Muscle layer of duodenum (tissue), 2 donors: ENCODE data around the gene INO80E.

Experiments used
- H3K27ac ChIP-seq: one replicate; pipeline ENCODE4 v1.7.0; 2013; ENCODE audit warnings: mild to moderate bottlenecking, low read length
- H3K27me3 ChIP-seq: one replicate; pipeline ENCODE4 v1.7.0; 2013; ENCODE audit warnings: low read depth, mild to moderate bottlenecking, control low read depth, low read length
- H3K36me3 ChIP-seq, 2 donors: one replicate each; pipeline ENCODE4 v1.7.0; 2013; ENCODE audit warnings: low read length in 2 of 2, control low read depth in 1 of 2, mild to moderate bottlenecking in 1 of 2; ENCODE audit not compliant: insufficient read depth in 2 of 2, control insufficient read depth in 1 of 2
- H3K4me1 ChIP-seq, 2 donors: one replicate each; pipeline ENCODE4 v1.7.0; 2013; ENCODE audit warnings: low read length in 2 of 2, mild to moderate bottlenecking in 2 of 2, control low read depth in 1 of 2, moderate library complexity in 1 of 2; ENCODE audit not compliant: insufficient read depth in 2 of 2, control insufficient read depth in 1 of 2
- H3K4me3 ChIP-seq, 2 donors: one replicate each; pipeline ENCODE4 v1.7.0; 2013; ENCODE audit warnings: low read length in 2 of 2, low read depth in 1 of 2, mild to moderate bottlenecking in 1 of 2
- H3K9me3 ChIP-seq, 2 donors: one replicate each; pipeline ENCODE4 v1.7.0; 2013; ENCODE audit warnings: low read length in 2 of 2, control low read depth in 1 of 2, mild to moderate bottlenecking in 1 of 2; ENCODE audit not compliant: control insufficient read depth in 1 of 2
- donor health status: healthy.

The INO80E gene

DNA sequence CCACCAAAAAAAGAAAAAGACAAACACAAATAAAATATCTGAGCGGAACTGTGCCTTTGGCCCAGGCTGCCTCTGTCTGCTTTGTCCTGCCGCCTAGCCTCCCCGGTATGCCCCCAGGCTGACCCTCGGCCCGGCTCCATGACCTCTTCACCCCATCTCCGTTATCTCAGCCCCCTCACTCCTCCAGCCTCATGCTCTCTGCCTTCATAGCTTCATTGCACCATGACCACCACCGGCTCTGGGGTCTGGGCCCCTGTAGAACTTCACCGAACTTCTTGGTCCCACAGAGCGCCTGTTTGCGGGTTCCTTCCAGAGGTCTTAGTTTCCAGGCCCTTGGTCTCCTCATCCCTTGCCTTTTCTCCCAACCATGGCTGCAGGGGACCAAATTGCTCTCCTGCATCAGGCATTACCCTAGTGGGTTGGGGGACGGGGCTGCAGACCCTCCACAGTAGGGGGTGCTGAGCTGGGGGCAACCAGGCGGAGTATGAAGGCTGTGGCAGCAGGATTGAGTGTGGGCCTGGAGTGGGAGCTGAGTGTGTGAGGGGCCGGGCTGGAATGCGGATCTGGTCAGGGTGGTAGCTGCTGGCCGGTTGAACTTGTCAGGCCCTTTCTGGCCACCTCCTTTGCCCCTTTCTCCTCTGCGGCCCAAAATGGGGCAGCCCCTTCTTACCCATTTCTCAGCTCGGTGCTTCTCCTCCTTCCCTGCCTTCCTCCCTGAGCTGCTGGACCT lies 7.5 kb upstream of the INO80E start:
- Histone ChIP-seq H3K27ac (no peak overlapping the region), H3K4me3 (no peak overlapping the region), H3K27me3 (no peaks in the 10 kb centered on the region), H3K4me1 (no peaks in the 10 kb centered on the region), H3K9me3 (no peaks in the 10 kb centered on the region), H3K36me3 (peaks cover 60 to 94% of the 10 kb centered on the region in 2 donors)

DNA sequence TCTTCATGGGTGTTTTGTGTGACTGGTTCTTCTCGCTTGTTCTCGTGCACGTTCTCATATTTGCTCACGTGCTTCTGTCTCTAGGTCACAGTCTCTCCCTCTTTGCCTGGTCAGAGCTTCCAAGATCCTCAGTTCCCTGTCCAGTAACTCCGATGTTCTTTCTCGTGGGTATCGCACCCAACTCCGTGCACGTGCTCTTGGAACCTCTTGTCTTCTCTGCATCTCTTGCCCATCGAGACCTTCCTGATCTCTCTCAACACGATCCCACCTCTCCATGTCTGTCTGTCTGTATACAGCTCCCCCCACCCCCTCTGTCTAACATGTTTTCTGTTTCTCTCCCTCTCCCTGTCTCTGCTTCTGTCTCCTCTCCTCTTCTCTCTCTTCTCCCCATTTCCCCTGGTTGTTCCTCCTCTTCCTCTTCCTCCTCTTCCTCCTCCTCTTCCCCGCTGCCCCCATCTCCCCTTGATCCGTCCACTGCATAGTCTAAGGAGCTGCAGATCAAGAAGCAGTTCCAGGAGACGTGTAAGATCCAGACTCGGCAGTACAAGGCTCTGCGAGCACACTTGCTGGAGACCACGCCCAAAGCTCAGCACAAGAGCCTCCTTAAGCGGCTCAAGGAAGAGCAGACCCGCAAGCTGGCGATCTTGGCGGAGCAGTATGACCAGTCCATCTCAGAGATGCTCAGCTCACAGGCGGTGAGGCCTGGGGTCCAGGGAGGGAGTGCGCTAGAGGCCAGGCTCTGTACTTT lies 6.8 kb upstream of the INO80E start:
- H3K27me3 ChIP-seq, result no peaks in the 10 kb centered on the region
- no peaks in the 10 kb centered on the region for H3K9me3 ChIP-seq
- no peak overlapping the region for H3K4me3 ChIP-seq
- H3K4me1 ChIP-seq, result peaks cover 6% of the 10 kb centered on the region in 2 donors
- no peak overlapping the region for H3K27ac ChIP-seq
- peaks cover 52 to 93% of the 10 kb centered on the region in 2 donors for H3K36me3 ChIP-seq

DNA sequence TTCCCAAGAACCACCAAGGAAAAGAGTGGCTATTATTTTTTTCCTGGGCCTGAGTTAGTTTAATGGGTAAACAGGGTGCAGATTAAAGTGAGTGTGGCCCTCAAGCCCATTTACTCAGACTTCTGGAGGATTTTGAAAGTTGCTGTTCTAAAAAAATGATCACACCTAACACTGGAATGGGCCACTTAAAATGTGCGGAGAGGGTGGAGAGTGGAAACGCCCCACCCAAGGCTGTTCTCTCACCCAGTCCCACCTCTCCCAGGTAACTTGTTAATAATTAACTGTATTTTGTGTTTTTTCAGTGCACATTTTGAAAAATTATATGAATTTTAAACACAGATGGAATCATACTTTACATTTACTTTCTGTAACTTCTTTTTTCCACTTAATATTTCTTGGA lies 6.0 kb upstream of the INO80E start:
- H3K27ac ChIP-seq, result no peak overlapping the region
- H3K36me3 ChIP-seq, result peaks cover 45 to 85% of the 10 kb centered on the region in 2 donors
- H3K27me3 ChIP-seq, result no peaks in the 10 kb centered on the region
- no peaks in the 10 kb centered on the region for H3K9me3 ChIP-seq
- peaks cover 13% of the 10 kb centered on the region in 2 donors for H3K4me1 ChIP-seq
- H3K4me3 ChIP-seq, result no peak overlapping the region

DNA sequence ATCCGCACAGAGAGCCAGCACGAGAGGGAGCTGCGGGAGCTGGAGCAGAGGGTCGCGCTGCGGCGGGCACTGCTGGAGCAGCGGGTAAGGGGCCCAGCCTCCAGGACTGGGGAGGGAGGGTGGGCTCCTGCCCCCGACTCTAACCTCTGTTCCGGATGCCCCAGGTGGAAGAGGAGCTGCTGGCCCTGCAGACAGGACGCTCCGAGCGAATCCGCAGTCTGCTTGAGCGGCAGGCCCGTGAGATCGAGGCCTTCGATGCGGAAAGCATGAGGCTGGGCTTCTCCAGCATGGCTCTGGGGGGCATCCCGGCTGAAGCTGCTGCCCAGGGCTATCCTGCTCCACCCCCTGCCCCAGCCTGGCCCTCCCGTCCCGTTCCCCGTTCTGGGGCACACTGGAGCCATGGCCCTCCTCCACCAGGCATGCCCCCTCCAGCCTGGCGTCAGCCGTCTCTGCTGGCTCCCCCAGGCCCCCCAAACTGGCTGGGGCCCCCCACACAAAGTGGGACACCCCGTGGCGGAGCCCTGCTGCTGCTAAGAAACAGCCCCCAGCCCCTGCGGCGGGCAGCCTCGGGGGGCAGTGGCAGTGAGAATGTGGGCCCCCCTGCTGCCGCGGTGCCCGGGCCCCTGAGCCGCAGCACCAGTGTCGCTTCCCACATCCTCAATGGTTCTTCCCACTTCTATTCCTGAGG lies 5.0 kb upstream of the INO80E start:
- no peak overlapping the region for H3K27ac ChIP-seq
- H3K27me3 ChIP-seq, result no peaks in the 10 kb centered on the region
- no peak overlapping the region for H3K4me3 ChIP-seq
- H3K9me3 ChIP-seq, result no peaks in the 10 kb centered on the region
- peaks cover 35 to 79% of the 10 kb centered on the region in 2 donors for H3K36me3 ChIP-seq
- peaks cover 13% of the 10 kb centered on the region in 2 donors for H3K4me1 ChIP-seq

DNA sequence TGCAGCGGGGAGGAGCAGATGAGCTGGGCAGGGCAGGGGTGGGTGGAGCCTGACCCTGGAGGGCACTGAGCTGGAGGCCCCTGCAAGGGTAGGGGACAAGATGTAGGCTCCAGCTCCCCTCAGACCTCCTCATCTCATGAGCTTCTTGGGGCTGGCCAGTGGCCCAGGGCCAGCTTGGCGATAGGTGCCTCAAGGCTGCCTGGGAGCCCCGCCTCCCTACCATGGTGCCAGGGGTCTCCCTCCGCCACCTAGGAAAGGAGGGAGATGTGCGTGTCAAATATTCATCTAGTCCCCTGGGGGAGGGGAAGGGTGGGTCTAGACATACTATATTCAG lies 4.5 kb upstream of the INO80E start:
- no peaks in the 10 kb centered on the region for H3K27me3 ChIP-seq
- no peak overlapping the region for H3K4me3 ChIP-seq
- H3K9me3 ChIP-seq, result no peaks in the 10 kb centered on the region
- H3K4me1 ChIP-seq, result peaks cover 14 to 15% of the 10 kb centered on the region in 2 donors
- no peak overlapping the region for H3K27ac ChIP-seq
- H3K36me3 ChIP-seq, result peaks cover 30 to 74% of the 10 kb centered on the region in 2 donors

DNA sequence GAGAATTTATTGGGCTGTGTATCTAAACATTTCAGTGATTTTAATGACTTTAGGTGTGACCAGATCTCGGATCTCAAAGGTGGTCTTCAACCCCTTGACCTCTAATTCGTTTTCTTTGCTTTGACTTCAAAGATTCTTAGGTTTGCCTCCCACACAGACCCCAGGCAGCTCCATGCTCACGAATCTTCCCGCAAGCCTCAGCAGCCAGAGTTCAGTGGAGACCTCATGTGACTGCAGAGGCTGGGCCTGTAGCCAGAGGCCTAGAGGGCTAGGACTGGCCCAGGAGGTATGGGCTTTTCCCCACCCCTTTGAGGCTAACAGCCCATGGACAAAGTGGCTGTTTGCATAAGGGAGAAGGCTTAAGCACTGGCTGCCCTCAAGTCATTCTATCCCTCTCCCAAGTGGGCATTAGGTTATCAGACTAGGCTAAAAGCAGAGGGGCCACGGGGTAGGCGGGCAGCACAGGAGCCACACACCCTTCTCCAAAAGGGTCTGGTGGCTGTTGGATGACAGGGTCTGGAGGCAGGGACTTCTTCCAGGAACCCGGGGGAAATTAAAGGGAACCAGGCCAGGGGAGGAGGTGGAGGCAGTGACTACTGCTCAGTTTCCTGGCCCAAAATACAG lies 3.6 kb upstream of the INO80E start:
- Histone ChIP-seq H3K4me1 (peaks cover 20 to 22% of the 10 kb centered on the region in 2 donors), H3K4me3 (no peak overlapping the region), H3K27me3 (no peaks in the 10 kb centered on the region)

DNA sequence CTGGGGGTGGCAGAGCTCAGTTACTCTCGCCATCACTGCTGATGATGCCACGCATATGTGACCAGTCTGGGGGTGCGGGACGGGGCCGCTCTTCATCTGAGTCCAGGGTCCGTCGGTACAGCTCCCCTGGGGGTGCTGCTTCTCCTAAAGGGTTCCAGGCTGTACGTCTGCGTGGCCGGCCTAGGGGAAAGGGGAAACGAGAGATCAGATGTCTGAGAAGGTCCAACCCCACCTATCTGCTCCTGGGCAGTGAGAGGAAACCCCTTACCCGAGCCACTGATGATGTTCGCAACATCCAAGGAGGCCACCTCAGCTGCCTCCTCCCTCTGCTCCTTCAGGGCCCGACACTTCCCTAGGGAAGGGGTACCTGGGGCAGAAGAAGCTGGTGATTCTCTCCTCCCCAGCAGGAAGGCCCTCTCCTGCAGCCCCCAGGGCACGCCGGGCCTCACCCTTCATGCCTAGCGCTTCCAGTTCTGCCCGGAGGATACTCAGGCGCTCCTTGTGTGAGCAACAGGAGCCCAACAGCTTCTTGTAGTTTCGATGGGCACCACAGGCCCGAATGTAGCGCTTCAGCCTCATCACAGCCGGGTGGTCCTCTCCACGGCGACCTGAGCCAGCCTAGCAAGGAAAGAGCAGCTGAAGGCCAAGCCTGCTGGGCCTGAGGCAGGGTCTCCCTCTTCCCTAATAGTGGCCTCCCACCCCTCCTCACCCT lies 2.7 kb upstream of the INO80E start:
- H3K4me3 ChIP-seq, result no peak overlapping the region
- H3K27me3 ChIP-seq, result no peaks in the 10 kb centered on the region
- no peak overlapping the region for H3K27ac ChIP-seq
- H3K4me1 ChIP-seq, result peaks cover 20 to 22% of the 10 kb centered on the region in 2 donors
- H3K36me3 ChIP-seq, result peaks cover 21 to 56% of the 10 kb centered on the region in 2 donors
- no peaks in the 10 kb centered on the region for H3K9me3 ChIP-seq

More for the DNA sequence above, 3.6 kb upstream of the INO80E start:
- Histone ChIP-seq H3K9me3 (no peaks in the 10 kb centered on the region), H3K36me3 (peaks cover 26 to 64% of the 10 kb centered on the region in 2 donors), H3K27ac (no peak overlapping the region)

DNA sequence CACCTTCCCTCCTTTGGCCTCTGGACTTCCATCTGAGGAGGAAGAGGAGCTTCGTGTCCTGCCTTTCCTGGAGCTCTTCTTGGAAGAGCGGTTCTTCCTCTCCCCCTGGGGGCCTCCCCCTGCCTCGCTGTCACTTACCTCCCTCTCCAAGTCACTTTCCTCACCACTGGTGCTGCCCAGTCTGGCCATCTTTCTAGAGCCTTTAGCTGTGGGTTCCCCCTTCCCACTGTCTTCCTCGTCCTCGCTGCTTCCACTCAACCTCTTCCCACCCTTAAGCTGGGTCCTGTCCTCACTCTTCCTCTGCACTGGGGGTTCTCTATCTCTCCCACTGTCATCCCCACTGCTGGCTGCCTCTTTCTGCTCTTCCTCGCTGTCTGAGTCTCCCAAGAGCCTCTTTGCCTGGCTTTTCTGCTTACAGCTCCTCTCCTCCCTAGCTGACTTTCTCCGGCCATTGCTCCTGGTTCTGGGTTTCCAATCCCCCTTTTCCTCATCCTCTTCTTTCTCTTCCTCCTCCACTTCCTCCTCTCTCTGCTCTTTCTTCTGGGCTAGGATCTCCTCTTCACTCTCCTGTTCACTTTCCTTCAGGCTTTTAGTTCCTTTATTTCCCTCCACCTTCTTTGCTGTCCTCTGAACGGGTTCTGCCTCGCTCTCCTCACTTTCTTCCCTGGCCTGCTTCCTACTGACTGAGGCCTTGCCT lies 2.0 kb upstream of the INO80E start:
- H3K9me3 ChIP-seq, result no peaks in the 10 kb centered on the region
- peaks cover 20 to 22% of the 10 kb centered on the region in 2 donors for H3K4me1 ChIP-seq
- no peaks in the 10 kb centered on the region for H3K27me3 ChIP-seq
- peak overlapping the region; percentile 95 to 98 for H3K4me3 ChIP-seq
- H3K27ac ChIP-seq, result no peak overlapping the region
- peaks cover 21 to 49% of the 10 kb centered on the region in 2 donors for H3K36me3 ChIP-seq

DNA sequence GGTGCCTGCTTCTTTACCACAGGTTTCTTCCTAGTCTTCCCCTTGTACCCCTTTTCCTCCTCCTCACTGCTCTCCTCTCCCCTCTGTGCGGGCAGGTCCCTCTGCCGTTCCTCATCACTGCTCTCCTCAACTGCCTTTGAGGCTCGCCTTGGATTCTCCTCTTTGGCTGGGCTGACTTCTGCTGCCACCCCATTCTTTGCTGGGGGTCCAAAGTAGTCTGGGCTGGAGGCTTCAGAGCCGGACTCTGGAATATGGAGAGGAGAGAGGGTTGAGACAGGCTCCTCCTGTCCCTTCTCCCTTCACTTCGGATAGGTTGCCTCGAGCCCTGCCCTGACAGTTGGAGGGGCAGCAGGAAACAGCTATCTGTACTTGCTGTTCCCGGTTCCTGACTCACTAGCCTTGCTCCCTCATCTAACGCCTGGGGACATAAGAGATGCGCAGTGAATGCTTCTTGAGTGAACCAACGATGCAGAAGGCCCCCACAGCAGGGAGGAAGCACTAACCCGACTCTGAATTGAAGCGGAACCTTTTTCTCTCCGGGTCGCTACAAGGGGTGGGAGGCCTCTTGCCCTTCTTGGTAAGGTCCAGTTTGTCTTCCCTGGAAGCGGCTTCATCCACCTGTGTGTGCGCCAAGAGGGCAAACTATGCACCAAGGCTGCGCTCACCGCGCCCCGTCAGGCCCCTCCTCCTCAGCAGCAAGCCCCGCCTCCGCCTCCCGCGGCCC lies 1.3 kb upstream of the INO80E start:
- H3K27me3 ChIP-seq, result no peaks in the 10 kb centered on the region
- peaks cover 14 to 43% of the 10 kb centered on the region in 2 donors for H3K36me3 ChIP-seq
- H3K27ac ChIP-seq, result peak overlapping the region; percentile 99
- H3K4me3 ChIP-seq, result peak overlapping the region; percentile 95 to 98
- no peaks in the 10 kb centered on the region for H3K9me3 ChIP-seq
- peaks cover 20 to 22% of the 10 kb centered on the region in 2 donors for H3K4me1 ChIP-seq
